K562 (cell line): ENCODE data around the gene NPVF. TPM values are rescaled to one million over a fixed set of nuclear protein-coding genes. Genes with fewer than 3 reads are reported as not detected.
A peak's percentile ranks its signal among the peaks of the same experiment; 100 is the strongest.

Experiments used
- ATAC-seq: fragments of 200-7000 bp; cut with Tn5 transposase; 3 replicates; pipeline ENCODE4 v1.9.1; 2020; ENCODE audit warnings: moderate library complexity
- BruUV-seq: library from RNA; stranded (reverse); fragments of 400-500 nt; replicated peaks from 2 replicates; lab custom pipeline; 2021; lab: Mats Ljungman, UMichigan
- CTCF ChIA-PET: fragments of 300-600 bp; formaldehyde crosslinking; extraction: SDS; loops from one replicate; lab custom pipeline; 2021; ENCODE audit warnings: low intra/inter-chr PET ratio; lab: Yijun Ruan, JAX
- POLR2A ChIA-PET: fragments of 300-600, 350-650 bp; sonication (Branson Sonifier 250); formaldehyde crosslinking; extraction: SDS; loops from one replicate; lab custom pipeline; 2021; ENCODE audit warnings: antibody characterized with exemption, inconsistent platforms; lab: Yijun Ruan, JAX
- DNase-seq, 4 experiments: peaks; one replicate each; pipeline versions ENCODE4 v3.0.0 to v3.0.0-alpha.2; 2011 to 2018; ENCODE audit warnings: low spot score in 3 of 4, mixed read lengths in 3 of 4; ENCODE audit errors: extremely low read depth in 1 of 4
- FAIRE-seq: peaks from 2 replicates; lab custom pipeline; 2011; peaks lifted over from hg19 to GRCh38; lab: Jason Lieb, UNC
- H2AFZ ChIP-seq: 2 replicates; pipeline ENCODE4 v1.6.0; 2011; ENCODE audit warnings: low read depth, low read length, control low read depth, inconsistent platforms
- H3K27ac ChIP-seq: fragments of 200-600 bp; 3 replicates; pipeline ENCODE4 v1.8.0; 2011; ENCODE audit warnings: low read depth, mild to moderate bottlenecking, control low read depth, inconsistent platforms, low read length, moderate library complexity, mixed read lengths; ENCODE audit errors: extremely low read depth
- H3K27me3 ChIP-seq, 2 experiments: fragments of 300-600 bp in 1 of 2; 2 replicates in 1 of 2; 3 replicates in 1 of 2; pipeline versions ENCODE4 v1.6.0 to v1.8.0; 2011; ENCODE audit warnings: inconsistent platforms in 2 of 2, low read length in 2 of 2, mild to moderate bottlenecking in 1 of 2, mixed read lengths in 1 of 2, moderate library complexity in 1 of 2; ENCODE audit not compliant: control insufficient read depth in 2 of 2, insufficient read depth in 2 of 2
- H3K36me3 ChIP-seq: fragments of 300-600 bp; 3 replicates; pipeline ENCODE4 v1.8.0; 2011; ENCODE audit warnings: mild to moderate bottlenecking, low read length, inconsistent platforms; ENCODE audit not compliant: control insufficient read depth, insufficient read depth
- H3K4me1 ChIP-seq, 2 experiments: fragments of 200-600 bp in 1 of 2; replicated peaks in 1 of 2; 2 replicates in 1 of 2; 3 replicates in 1 of 2; pipeline versions ENCODE4 v1.5.1 to v1.8.0; 2011; ENCODE audit warnings: inconsistent platforms in 2 of 2, low read length in 2 of 2, mild to moderate bottlenecking in 1 of 2, mixed read lengths in 1 of 2, moderate library complexity in 1 of 2; ENCODE audit not compliant: control insufficient read depth in 2 of 2, insufficient read depth in 2 of 2
- H3K4me2 ChIP-seq: 2 replicates; pipeline ENCODE4 v1.6.1; 2011; ENCODE audit warnings: low read length, control low read depth, inconsistent platforms, mixed read lengths; ENCODE audit not compliant: insufficient read depth
- H3K4me3 ChIP-seq: fragments of 200-600 bp; sonication (generic), shearing (Covaris generic); 2 replicates; pipeline ENCODE4 v1.5.1; 2016; ENCODE audit warnings: control low read depth, inconsistent platforms
- H3K79me2 ChIP-seq: fragments of 200-600 bp; 3 replicates; pipeline ENCODE4 v1.8.0; 2011; ENCODE audit warnings: low read length, inconsistent platforms; ENCODE audit not compliant: control insufficient read depth, insufficient read depth
- H3K9ac ChIP-seq, 2 experiments: 2 replicates each; pipeline versions ENCODE4 v1.6.0 to v1.6.1; 2011; ENCODE audit warnings: low read depth in 2 of 2, low read length in 2 of 2, control low read depth in 1 of 2, inconsistent platforms in 1 of 2, mild to moderate bottlenecking in 1 of 2, mixed read lengths in 1 of 2; ENCODE audit not compliant: insufficient read depth in 1 of 2
- H3K9me1 ChIP-seq: one replicate; pipeline ENCODE4 v1.6.0; 2011; ENCODE audit warnings: inconsistent platforms, mild to moderate bottlenecking, low read length, moderate library complexity; ENCODE audit not compliant: control insufficient read depth, insufficient read depth
- H3K9me3 ChIP-seq: replicated peaks from 2 replicates; pipeline ENCODE4 v1.5.1; 2011; ENCODE audit warnings: low read depth, low read length, inconsistent platforms; ENCODE audit not compliant: control insufficient read depth, insufficient read depth
- H4K20me1 ChIP-seq: replicated peaks from 2 replicates; pipeline ENCODE4 v1.6.1; 2011; ENCODE audit warnings: low read length, inconsistent platforms, mixed read lengths; ENCODE audit not compliant: control insufficient read depth, insufficient read depth
- CHD2 ChIP-seq: IDR thresholded peaks from 2 replicates; pipeline ENCODE4 v1.6.1; 2011; ENCODE audit warnings: low read depth, low read length
- WGBS: fragments of 100-300 bp; shearing (Covaris generic); methylation state at CpG from one replicate; pipeline ENCODE4 v1.1.6; 2016; ENCODE audit warnings: low coverage, mixed read lengths; ENCODE audit not compliant: insufficient coverage; ENCODE audit errors: missing lambda C conversion rate; 5-methylcytosine and 5-hydroxymethylcytosine counted together
- in situ Hi-C: fragments of 300-500 bp; cut with MboI; formaldehyde crosslinking; loops from 4 replicates; pipeline ENCODE4 v1.15.0; 2018; ENCODE audit warnings: inconsistent platforms, mixed read lengths
- intact Hi-C: fragments of 100-400 bp; cut with micrococcal nuclease; formaldehyde crosslinking; loops from 2 replicates; pipeline ENCODE4 v1.14.2; 2022
- polyA plus RNA-seq, 8 experiments: library from polyadenylated mRNA; depleted of rRNA in 4 of 8; stranded (reverse) in 5 of 8; unstranded in 3 of 8; fragments of >200 nt; fragmentation: Nextera tagmentation in 2 of 8; fragmentation: Illumina TruSeq in 1 of 8; extraction: Ambion mirVana in 2 of 8; extraction: Trizol in 1 of 8; gene quantifications; 2 replicates each; pipeline versions ENCODE4 v1.2.1 to v1.2.3, GENCODE V29; 2011 to 2014; ENCODE audit warnings: inconsistent platforms in 1 of 8, missing spikeins in 1 of 8
- total RNA-seq, 7 experiments: library from RNA; depleted of rRNA in 6 of 7; stranded (reverse); fragments of >200 nt in 6 of 7; fragmentation: Illumina TruSeq in 2 of 7; extraction: Trizol in 2 of 7; gene quantifications; 2 replicates each; pipeline versions ENCODE4 v1.2.1 to v1.2.3, GENCODE V29; 2011 to 2021; ENCODE audit warnings: low replicate concordance in 1 of 7
- TF ChIP-seq, protein P1 (sequence below): fragments of 450-650 bp; conservative IDR thresholded peaks from 2 replicates; pipeline ENCODE4 v1.6.1; 2016; ENCODE audit warnings: missing genetic modification characterization, low read depth, mild to moderate bottlenecking, missing compliant biosample characterization, moderate library complexity
- TF ChIP-seq, protein P2 (sequence below), 3 experiments: fragments of 200-800 bp in 1 of 3; sonication (Bioruptor generic) in 1 of 3; sonication (generic) in 1 of 3; formaldehyde crosslinking in 1 of 3; IDR thresholded peaks; 2 replicates each; pipeline versions ENCODE4 v1.6.1 to v1.8.0; 2016 to 2022; ENCODE audit warnings: mild to moderate bottlenecking in 2 of 3, missing compliant biosample characterization in 2 of 3, missing genetic modification characterization in 2 of 3, missing genetic modification reagents in 1 of 3
- TF ChIP-seq, protein P3 (sequence below), 3 experiments: IDR thresholded peaks in 2 of 3; conservative IDR thresholded peaks in 1 of 3; 2 replicates each; pipeline ENCODE4 v1.5.1; 2011 to 2012; ENCODE audit warnings: low read length in 3 of 3, mild to moderate bottlenecking in 3 of 3, control low read depth in 2 of 3, improper control_type of control experiment in 1 of 3, inconsistent platforms in 1 of 3, low read depth in 1 of 3, mixed read lengths in 1 of 3, moderate library complexity in 1 of 3; ENCODE audit not compliant: insufficient read depth in 2 of 3

NPVF gene
- total and polyA plus RNA-seq, 9 of the 15 experiments (the other 6 are each of a cell fraction or from before 2014, with no cell fraction given), result not detected

DNA sequence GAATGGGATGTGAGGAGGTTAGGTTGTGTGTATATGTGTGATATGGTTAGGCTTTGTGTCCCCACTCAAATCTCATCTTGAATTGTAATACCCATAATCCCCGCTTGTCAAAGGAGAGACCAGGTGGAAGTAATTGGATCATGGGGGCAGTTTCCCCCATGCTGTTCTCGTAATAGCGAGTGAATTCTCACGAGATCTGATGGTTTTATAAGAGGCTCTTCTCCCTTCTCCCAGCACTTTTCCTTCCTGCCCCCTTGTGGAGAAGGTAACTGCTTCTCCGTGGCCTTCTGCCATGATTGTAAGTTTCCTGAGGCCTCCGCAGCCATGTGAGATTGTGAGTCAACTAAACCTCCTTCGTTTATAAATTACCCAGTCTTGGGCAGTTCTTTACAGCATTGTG lies 47.3 kb downstream of the NPVF start:
- 50% methylated on average over 7 of the region's 7 CpGs for WGBS
- TF ChIP-seq, protein P1, sequence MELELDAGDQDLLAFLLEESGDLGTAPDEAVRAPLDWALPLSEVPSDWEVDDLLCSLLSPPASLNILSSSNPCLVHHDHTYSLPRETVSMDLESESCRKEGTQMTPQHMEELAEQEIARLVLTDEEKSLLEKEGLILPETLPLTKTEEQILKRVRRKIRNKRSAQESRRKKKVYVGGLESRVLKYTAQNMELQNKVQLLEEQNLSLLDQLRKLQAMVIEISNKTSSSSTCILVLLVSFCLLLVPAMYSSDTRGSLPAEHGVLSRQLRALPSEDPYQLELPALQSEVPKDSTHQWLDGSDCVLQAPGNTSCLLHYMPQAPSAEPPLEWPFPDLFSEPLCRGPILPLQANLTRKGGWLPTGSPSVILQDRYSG, result no peak
- TF ChIP-seq, protein P2, sequence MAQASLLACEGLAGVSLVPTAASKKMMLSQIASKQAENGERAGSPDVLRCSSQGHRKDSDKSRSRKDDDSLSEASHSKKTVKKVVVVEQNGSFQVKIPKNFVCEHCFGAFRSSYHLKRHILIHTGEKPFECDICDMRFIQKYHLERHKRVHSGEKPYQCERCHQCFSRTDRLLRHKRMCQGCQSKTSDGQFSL (CRISPR knock-in tag; IDR thresholded peaks at IDR 0.05), result peak; percentile 74; the same call in 1 of the 2 replicates
- TF ChIP-seq, protein P2 (tag; IDR thresholded peaks at IDR 0.05), result no peak
- peak; percentile 73 for TF ChIP-seq CHD2
- TF ChIP-seq, protein P3, sequence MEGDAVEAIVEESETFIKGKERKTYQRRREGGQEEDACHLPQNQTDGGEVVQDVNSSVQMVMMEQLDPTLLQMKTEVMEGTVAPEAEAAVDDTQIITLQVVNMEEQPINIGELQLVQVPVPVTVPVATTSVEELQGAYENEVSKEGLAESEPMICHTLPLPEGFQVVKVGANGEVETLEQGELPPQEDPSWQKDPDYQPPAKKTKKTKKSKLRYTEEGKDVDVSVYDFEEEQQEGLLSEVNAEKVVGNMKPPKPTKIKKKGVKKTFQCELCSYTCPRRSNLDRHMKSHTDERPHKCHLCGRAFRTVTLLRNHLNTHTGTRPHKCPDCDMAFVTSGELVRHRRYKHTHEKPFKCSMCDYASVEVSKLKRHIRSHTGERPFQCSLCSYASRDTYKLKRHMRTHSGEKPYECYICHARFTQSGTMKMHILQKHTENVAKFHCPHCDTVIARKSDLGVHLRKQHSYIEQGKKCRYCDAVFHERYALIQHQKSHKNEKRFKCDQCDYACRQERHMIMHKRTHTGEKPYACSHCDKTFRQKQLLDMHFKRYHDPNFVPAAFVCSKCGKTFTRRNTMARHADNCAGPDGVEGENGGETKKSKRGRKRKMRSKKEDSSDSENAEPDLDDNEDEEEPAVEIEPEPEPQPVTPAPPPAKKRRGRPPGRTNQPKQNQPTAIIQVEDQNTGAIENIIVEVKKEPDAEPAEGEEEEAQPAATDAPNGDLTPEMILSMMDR (IDR thresholded peaks at IDR 0.05 in 2 of 3, conservative IDR thresholded peaks at IDR 0.05 in 1 of 3; ENCODE audit: insufficient read depth in 2 of 3, low read depth in 1 of 3, low read length in 3 of 3), result 0 out of 6 replicates have a peak, but pooled peaks of 1 of the 3 experiments have one; percentile 29

More for the DNA sequence above, 47.3 kb downstream of the NPVF start:
- Histone ChIP-seq H3K4me3 (no peak overlapping the region), H3K9me1 (no peaks in the 10 kb centered on the region), H3K79me2 (no peaks in the 10 kb centered on the region), H3K36me3 (no peaks in the 10 kb centered on the region), H3K27me3 (no peaks in the 10 kb centered on the region), H2AFZ (peak overlapping the region; percentile 96), H3K9ac (peak overlapping the region in 1 of 2 experiments; percentile 38; a peak in 1 of 4 replicates), H3K9me3 (no peaks in the 10 kb centered on the region), H4K20me1 (no peaks in the 10 kb centered on the region), H3K4me2 (peak overlapping the region; percentile 84), H3K4me1 (peaks cover 8% of the 10 kb centered on the region in 2 experiments; a peak in 3 of 5 replicates), H3K27ac (no peak overlapping the region; the same call in 2 of the 3 replicates)
- peak in 1 of 4 experiments; percentile 22 for DNase-seq
- intact Hi-C loops (loop anchor here (5.0 kb wide), 1 partner anchor 36 kb away; no protein-coding TSS in a partner anchor), in situ Hi-C loops (no loop called here)
- no TSS peak for BruUV-seq
- FAIRE-seq, result no peak
- POLR2A ChIA-PET, result interaction anchor here (1.5 kb wide), 1 partner anchor 56 kb away, joined by 11 read pairs; the partner anchor contains the start of gene CYCS
- CTCF ChIA-PET, result no interaction called here
- ATAC-seq, result no peak
